ENCODE measurements around the gene FBXL7.

DNA sequence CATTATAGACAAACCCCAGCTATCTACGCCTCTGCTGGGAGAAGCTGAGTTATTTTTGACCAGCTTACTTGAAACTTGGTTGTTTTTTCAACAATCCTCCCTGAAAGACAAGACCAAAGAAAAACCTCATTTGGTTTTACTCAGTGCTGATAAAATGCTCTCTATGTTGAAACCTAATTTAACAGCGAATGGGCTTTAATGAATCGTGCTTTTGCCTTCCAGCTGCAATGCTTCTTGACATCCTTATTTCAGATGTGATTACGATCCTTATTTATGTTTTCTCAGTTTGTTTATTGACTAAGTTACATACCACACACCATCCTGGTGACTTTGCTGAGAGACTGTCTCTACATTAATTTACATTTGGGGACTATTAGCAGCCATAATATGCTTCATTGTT is 179.2 kb downstream of the FBXL7 start:
- TF ChIP-seq ZNF70 (CRISPR knock-in tag; IDR thresholded peaks at IDR 0.05) = no peak
- no peak for TF ChIP-seq PPARA (CRISPR knock-in tag; IDR thresholded peaks at IDR 0.05; ENCODE audit: borderline replicate concordance)
- TF ChIP-seq ZNF565 (CRISPR knock-in tag; conservative IDR thresholded peaks at IDR 0.05; ENCODE audit: low read depth) = no peak
- no peak for TF ChIP-seq TCF4 (CRISPR knock-in tag; IDR thresholded peaks at IDR 0.05; ENCODE audit: borderline replicate concordance)
- TF ChIP-seq ZFP3 (CRISPR knock-in tag; IDR thresholded peaks at IDR 0.05) = no peak
- TF ChIP-seq PATZ1 (CRISPR knock-in tag; IDR thresholded peaks at IDR 0.05; ENCODE audit: borderline replicate concordance) = no peak
- TF ChIP-seq CREB5 (CRISPR knock-in tag; IDR thresholded peaks at IDR 0.05; ENCODE audit: low read depth) = no peak
- TF ChIP-seq CSDC2 (CRISPR knock-in tag; IDR thresholded peaks at IDR 0.05) = no peak
